ENCODE results near the gene KRT78. TPM values are rescaled to one million over a fixed set of nuclear protein-coding genes. Genes with fewer than 3 reads are reported as not detected.
"Not testable (repeated sequence)": the region's sequence is repeated elsewhere in the genome, so short reads cannot be mapped to it uniquely, and the experiment has no call there.

The KRT78 gene, protein sequence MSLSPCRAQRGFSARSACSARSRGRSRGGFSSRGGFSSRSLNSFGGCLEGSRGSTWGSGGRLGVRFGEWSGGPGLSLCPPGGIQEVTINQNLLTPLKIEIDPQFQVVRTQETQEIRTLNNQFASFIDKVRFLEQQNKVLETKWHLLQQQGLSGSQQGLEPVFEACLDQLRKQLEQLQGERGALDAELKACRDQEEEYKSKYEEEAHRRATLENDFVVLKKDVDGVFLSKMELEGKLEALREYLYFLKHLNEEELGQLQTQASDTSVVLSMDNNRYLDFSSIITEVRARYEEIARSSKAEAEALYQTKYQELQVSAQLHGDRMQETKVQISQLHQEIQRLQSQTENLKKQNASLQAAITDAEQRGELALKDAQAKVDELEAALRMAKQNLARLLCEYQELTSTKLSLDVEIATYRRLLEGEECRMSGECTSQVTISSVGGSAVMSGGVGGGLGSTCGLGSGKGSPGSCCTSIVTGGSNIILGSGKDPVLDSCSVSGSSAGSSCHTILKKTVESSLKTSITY
- not detected for total RNA-seq

DNA sequence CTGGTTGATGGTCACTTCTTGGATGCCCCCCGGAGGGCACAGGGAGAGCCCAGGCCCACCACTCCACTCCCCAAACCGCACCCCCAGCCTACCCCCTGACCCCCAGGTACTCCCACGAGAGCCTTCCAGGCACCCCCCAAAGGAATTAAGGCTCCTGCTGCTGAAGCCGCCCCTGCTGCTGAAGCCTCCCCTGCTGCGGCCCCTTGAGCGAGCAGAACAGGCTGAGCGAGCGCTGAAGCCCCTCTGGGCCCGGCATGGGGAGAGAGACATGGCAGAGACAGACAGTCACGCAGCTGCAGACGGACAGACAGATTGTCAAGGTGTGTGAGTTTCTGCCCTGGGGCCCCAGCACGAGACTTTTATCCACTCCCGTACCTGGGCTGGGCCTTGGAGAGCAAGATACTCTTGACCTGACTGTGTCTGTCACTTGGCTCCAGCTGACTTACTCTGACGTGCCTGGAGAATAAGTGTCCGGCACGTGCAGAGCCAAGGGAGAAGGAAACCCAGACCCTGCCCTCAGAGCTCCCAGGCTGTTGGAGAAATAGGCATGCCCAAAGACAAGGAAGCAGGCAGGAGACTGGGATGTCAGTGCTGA, at the start of gene KRT78:
TSS of gene KRT78 (minus strand) at position 334 of the 595 bp plus-strand sequence. CDS start at position 270, 64 bp downstream.
- Mint-ChIP-seq H3K27me3 (ENCODE audit: low read depth) (no peaks in the 10 kb centered on the region), H3K27ac (no peak within 1 kb of the TSS), H3K9me3 (no peaks in the 10 kb centered on the region), H3K4me3 (no peak within 1 kb of the TSS), H3K36me3 (ENCODE audit: low read depth) (no peaks in the 10 kb centered on the region), H3K4me1 (ENCODE audit: low read depth) (no peaks in the 10 kb centered on the region)
- CTCF ChIA-PET, result no interaction called here
- intact Hi-C loops (cut with micrococcal nuclease), result no loop called here
- no peak for DNase-seq

DNA sequence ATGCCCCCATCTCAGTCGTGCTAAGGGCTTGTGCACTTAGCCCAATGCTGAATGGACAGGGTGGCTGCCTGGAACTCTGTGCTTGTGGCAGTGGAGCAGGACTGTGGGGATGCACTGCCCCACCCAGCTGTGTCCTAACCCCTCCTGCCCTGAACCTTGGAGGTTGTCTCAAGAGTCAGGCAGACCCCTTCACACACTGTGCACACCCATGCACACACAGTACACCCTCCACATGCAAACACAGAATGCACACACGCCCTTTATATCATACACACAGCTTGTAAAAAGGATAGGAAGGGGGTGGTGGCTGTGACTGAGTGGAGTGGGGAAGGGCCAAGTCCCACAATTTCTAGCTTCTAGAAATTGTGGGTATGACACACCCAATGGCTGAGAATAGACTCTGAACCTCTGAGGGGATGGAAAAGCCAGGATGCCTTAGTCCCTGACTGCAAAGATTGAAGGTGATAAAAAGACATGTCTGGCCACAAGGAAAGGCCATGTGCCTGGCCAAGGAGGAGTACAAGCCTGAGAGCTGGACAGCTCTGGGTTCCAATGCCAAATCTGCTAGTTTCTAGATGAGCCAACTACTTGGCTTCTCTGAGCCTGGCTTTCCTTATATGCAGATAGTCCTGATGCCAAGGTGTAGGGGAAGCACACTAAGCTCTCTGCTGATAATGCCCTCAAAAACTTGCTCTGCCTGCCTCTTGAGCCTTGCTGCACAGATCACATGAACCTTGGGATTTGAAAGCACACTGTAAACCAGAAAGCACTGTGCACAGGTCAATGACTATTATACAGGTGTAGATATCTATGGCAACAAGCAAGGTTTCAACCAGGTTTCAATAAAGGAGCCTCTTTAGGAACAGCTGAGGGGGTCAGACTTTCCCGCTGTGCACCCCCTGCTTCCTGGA, 47.7 kb upstream of the KRT78 start:
- Mint-ChIP-seq H3K4me1 (ENCODE audit: low read depth) (no peaks in the 10 kb centered on the region), H3K27ac (no peak overlapping the region), H3K36me3 (ENCODE audit: low read depth) (no peaks in the 10 kb centered on the region), H3K4me3 (no peak overlapping the region), H3K9me3 (no peaks in the 10 kb centered on the region), H3K27me3 (ENCODE audit: low read depth) (no peaks in the 10 kb centered on the region)
- intact Hi-C loops (cut with micrococcal nuclease), result no loop called here
- DNase-seq, result no peak
- CTCF ChIA-PET, result interaction anchor here (0.6 to 3.4 kb wide), 6 partner anchors 11 to 528 kb away, joined by 3 to 29 read pairs (median 4); no protein-coding TSS in a partner anchor

DNA sequence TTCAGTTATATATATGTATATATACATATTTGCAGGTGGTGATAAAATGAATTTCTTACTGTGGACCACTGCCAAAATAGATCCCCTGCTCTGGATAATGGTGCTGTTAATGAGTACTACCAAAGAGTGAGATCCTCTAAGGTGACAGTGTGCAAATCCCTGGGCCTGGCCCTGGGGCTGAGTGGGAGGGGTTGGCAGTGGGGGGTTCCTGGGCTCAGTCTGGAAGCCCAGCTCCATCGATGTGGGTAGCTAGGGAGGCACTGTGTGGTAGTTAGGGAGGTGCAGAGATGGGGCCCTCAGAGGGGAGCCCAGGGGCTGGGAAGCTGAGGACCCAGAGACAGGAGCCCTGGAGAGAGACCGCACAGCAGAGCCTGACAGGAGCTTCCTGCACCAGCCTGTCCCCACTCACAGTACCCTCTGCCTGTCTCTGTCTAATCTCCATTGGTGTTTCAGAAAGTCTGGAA, 47.0 kb upstream of the KRT78 start:
- Mint-ChIP-seq H3K36me3 (ENCODE audit: low read depth) (no peaks in the 10 kb centered on the region), H3K27ac (no peak overlapping the region), H3K4me1 (ENCODE audit: low read depth) (no peaks in the 10 kb centered on the region), H3K9me3 (no peaks in the 10 kb centered on the region), H3K4me3 (no peak overlapping the region), H3K27me3 (ENCODE audit: low read depth) (no peaks in the 10 kb centered on the region)
- CTCF ChIA-PET, result interaction anchor here (0.6 to 3.4 kb wide), 4 partner anchors 11 to 85 kb away, joined by 4 to 29 read pairs (median 6); no protein-coding TSS in a partner anchor
- DNase-seq, result no peak
- intact Hi-C loops (cut with micrococcal nuclease), result no loop called here

DNA sequence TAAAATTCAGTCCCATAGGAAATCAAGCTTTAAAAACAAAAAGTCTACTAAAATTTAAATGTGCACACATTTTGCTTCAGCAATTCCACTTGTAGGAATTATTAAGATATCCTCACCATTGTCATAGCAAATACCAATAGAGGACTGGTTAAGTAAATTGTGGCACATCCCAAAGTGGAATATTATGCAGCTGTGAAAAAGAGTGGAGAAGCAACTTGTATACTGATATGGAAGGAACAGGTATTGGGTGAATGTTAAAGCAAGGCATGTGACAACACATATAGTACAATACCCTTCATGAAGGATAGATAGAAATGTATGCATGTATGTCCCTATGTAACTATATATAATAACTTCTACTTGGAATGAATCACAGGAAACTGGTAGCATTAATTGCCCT, 44.2 kb upstream of the KRT78 start:
- intact Hi-C loops (cut with micrococcal nuclease), result no loop called here
- no peaks in the 10 kb centered on the region for H3K9me3 Mint-ChIP-seq
- no peaks in the 10 kb centered on the region for H3K4me1 Mint-ChIP-seq (ENCODE audit: low read depth)
- H3K27ac Mint-ChIP-seq, result no peak overlapping the region
- no peak overlapping the region for H3K4me3 Mint-ChIP-seq
- DNase-seq, result no peak
- no peaks in the 10 kb centered on the region for H3K36me3 Mint-ChIP-seq (ENCODE audit: low read depth)
- CTCF ChIA-PET, result interaction anchor here (0.9 to 1.8 kb wide), 3 partner anchors 8 to 89 kb away, joined by 5 to 7 read pairs (median 5); no protein-coding TSS in a partner anchor
- H3K27me3 Mint-ChIP-seq (ENCODE audit: low read depth), result no peaks in the 10 kb centered on the region

DNA sequence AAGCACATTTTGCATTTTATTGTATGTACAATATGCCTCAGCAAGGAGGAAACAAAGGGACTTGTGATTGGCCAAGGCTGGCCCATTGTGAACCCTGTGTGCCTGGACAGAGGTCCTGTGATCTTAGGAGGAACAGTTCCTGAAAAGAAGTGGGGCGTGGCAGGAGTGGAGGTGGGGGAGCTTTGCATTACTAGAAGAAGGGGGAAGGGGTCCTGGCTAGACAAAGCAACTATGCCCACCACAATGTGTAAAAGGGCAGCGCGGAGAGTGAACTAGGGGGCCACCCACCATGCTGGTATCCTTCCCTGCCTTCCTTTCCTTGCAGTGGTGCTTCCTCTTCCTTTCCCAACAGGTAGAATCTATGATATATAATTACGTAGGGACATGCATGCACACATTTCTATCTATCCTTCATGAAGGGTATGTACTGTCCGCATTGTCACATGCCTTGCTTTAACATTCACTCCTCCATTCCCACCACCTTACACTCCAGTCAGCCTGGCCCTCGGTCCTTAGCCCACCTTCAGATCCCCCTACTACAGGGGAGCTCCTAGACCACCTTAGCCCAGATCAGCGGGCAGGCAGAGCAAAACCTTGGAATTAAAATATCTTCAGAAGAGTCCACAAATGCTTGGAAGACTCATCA, 43.5 kb upstream of the KRT78 start:
- intact Hi-C loops (cut with micrococcal nuclease), result no loop called here
- no peak for DNase-seq
- Mint-ChIP-seq H3K36me3 (ENCODE audit: low read depth) (no peaks in the 10 kb centered on the region), H3K4me3 (no peak overlapping the region), H3K4me1 (ENCODE audit: low read depth) (no peaks in the 10 kb centered on the region), H3K9me3 (no peaks in the 10 kb centered on the region), H3K27ac (no peak overlapping the region), H3K27me3 (ENCODE audit: low read depth) (no peaks in the 10 kb centered on the region)
- CTCF ChIA-PET, result interaction anchor here (0.9 to 1.8 kb wide), 3 partner anchors 8 to 89 kb away, joined by 5 to 7 read pairs (median 5); no protein-coding TSS in a partner anchor

DNA sequence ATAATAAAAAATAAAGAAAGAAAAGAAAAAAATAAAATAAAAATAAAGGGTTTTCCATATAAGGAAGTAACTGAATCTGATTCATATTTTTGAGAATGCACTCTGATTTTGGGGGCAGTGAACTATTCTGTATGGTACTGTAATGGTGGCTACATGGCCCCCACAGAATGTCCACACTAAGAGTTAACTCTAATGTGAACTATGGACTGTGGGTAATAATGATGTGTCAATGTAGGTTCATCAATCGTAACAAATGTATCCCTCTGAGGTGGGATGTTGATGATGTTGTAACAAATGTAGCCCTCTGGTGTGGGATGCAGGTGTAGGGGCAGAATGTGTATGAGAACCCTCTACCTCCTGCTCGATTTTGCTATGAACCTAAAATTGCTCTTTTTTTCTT, 42.2 kb upstream of the KRT78 start:
- CTCF ChIA-PET, result no interaction called here
- H3K36me3 Mint-ChIP-seq (ENCODE audit: low read depth), result no peaks in the 10 kb centered on the region
- DNase-seq, result no peak
- H3K9me3 Mint-ChIP-seq, result no peaks in the 10 kb centered on the region
- H3K4me3 Mint-ChIP-seq, result no peak overlapping the region
- no peaks in the 10 kb centered on the region for H3K27me3 Mint-ChIP-seq (ENCODE audit: low read depth)
- H3K27ac Mint-ChIP-seq, result no peak overlapping the region
- no peaks in the 10 kb centered on the region for H3K4me1 Mint-ChIP-seq (ENCODE audit: low read depth)
- intact Hi-C loops (cut with micrococcal nuclease), result no loop called here

DNA sequence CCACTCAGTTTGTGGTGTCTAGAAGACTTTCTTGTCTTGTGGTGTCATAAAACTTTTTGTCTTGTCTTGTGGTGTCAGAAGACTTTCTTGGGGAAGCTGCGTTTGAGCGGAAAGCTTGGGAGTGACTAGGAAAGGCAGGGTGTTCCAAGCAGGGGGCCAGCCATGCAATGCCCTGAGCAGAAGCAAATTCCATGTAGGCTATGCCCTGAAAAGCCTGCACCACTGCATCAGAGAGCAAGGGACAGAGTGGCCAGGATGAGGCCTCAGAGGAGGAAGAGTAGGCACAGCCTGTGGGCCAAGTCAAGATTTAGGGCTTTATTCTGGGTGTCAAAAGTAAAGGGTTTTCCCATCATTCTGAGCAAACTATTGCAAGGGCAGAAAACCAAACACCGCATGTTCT, 41.6 kb upstream of the KRT78 start:
- DNase-seq, result no peak
- intact Hi-C loops (cut with micrococcal nuclease), result no loop called here
- Mint-ChIP-seq H3K4me1 (ENCODE audit: low read depth) (no peaks in the 10 kb centered on the region), H3K36me3 (ENCODE audit: low read depth) (no peaks in the 10 kb centered on the region), H3K4me3 (no peak overlapping the region), H3K9me3 (no peaks in the 10 kb centered on the region), H3K27ac (no peak overlapping the region), H3K27me3 (ENCODE audit: low read depth) (no peaks in the 10 kb centered on the region)
- CTCF ChIA-PET, result interaction anchor here (2.2 to 3.5 kb wide), 2 partner anchors 11 to 90 kb away, joined by 8 to 39 read pairs; no protein-coding TSS in a partner anchor

DNA sequence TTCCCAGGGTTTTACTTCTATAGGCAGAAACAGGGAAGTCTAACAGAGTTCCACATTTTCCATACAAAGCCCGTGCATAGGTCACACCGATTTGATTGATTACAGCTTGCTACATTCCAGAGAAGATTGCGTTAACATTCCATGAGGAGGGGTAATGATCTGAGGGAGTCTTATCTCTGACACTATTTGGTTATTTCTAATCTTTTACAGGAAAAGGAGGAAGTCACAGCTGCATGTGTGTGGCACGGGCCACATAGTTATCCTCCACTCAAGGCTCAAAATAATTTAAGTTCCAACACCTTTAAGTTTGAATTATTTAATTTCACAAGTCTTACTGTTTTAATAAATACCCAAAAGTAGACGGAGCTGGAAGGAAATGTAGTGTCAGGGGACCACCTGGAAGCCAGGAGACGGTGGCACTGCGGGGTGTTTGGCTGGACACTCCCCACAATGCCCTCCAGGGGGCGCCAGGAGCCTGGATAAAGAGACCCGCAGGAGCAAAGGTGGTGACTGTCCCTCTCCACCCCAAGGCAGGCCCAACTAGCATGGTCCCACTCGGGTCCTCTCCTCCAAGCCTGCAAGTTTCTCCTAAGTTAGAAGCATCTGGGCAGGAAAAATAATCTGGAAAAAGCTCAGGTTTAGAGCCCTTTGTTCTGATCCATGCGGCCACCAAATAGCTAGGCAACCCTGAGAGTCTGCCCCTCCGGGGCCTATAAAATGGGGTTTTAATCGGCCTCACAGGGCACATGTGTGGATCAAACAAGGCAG, 35.9 kb upstream of the KRT78 start:
- intact Hi-C loops (cut with micrococcal nuclease), result loop anchor here (1.0 kb wide), 1 partner anchor 97 kb away; no protein-coding TSS in a partner anchor
- H3K4me3 Mint-ChIP-seq, result no peak overlapping the region
- peak; percentile 89 for DNase-seq
- H3K36me3 Mint-ChIP-seq (ENCODE audit: low read depth), result no peaks in the 10 kb centered on the region
- H3K4me1 Mint-ChIP-seq (ENCODE audit: low read depth), result peaks cover 5% of the 10 kb centered on the region
- H3K9me3 Mint-ChIP-seq, result no peaks in the 10 kb centered on the region
- H3K27me3 Mint-ChIP-seq (ENCODE audit: low read depth), result no peaks in the 10 kb centered on the region
- H3K27ac Mint-ChIP-seq, result no peak overlapping the region
- CTCF ChIA-PET, result interaction anchor here (0.6 to 8.6 kb wide), 61 partner anchors 9 to 573 kb away, joined by 3 to 369 read pairs (median 5); partner anchors contain the start of genes EIF4B, KRT18 and KRT8

DNA sequence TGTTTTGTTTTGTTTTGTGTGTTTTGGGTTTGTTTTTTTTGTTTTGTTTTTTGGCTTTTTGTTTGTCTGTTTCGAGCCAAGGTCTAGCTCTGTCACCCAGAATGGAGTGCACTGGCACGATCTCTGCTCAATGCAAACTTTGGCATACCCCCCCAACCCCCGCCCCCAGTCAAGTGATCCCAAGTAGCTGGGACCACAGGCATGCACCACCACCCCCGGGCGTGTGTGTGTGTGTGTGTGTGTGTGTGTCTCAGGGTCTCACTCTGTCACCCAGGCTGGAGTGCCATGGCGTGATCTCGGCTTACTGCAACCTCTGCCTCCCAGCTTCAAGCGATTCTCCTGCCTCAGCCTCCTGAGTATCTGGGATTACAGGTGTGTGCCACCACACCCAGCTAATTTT, 31.7 kb upstream of the KRT78 start:
- intact Hi-C loops (cut with micrococcal nuclease); H3K4me1 Mint-ChIP-seq (ENCODE audit: low read depth); H3K9me3 Mint-ChIP-seq; H3K27ac Mint-ChIP-seq; H3K36me3 Mint-ChIP-seq (ENCODE audit: low read depth); H3K4me3 Mint-ChIP-seq; DNase-seq; H3K27me3 Mint-ChIP-seq (ENCODE audit: low read depth): not testable (repeated sequence)
- CTCF ChIA-PET, result interaction anchor here (0.7 to 8.6 kb wide), 57 partner anchors 9 to 829 kb away, joined by 3 to 369 read pairs (median 5); partner anchors contain the start of genes KRT1, KRT18, KRT73 and KRT74

DNA sequence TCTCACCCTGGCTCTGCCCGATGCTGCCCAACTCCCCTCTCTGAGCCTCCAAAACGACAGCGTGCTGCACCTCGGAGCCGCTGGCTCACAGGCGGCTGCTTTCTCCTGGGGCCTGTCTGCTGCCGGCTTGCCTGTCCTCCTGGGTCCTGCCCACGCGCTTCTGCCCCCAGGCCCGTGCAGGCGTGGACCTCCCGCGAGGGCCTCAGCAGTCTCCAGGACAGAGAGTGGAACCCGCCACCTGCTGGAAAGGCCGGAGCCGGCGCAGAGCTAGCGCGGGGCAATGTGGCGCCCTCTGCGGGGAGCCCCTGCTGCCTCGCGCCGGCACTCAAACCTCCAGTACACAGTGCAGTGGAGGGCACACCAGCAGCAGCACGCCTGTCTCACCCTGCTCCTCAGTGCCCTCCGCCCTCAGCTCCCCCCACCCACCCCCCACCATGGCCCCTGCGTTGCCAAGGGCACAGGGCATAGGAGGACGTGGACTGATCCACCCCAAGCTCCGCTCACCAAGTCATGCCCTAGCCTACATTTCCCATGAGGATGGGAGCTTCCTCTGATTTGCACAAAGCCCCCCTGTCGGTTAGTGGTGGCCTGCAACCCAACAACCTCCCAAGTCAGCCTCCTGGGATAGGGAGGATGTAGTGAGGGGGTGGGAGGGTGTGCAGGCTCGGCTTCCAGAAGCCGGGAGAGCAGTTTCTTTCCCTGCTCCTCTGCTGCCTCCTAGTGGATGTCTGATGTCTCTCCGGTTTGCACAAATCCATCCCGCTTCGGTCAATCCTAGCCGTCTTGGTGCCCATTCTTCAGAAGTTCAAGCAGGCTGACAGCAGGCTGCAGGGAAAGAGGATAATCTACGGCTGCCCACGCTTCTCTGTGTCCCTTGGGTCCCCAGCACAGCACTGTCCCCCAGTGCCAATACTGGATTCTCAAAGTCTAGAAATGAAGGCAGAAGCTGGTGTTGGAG, 30.9 kb upstream of the KRT78 start:
- CTCF ChIA-PET, result interaction anchor here (0.6 to 8.6 kb wide), 97 partner anchors 8 to 828 kb away, joined by 3 to 369 read pairs (median 4); partner anchors contain the start of genes KRT1, KRT18, KRT2 and KRT73
- H3K27me3 Mint-ChIP-seq (ENCODE audit: low read depth), result no peaks in the 10 kb centered on the region
- peaks cover 7% of the 10 kb centered on the region for H3K4me1 Mint-ChIP-seq (ENCODE audit: low read depth)
- H3K4me3 Mint-ChIP-seq, result peak overlapping the region; percentile 69
- no peaks in the 10 kb centered on the region for H3K36me3 Mint-ChIP-seq (ENCODE audit: low read depth)
- no peak overlapping the region for H3K27ac Mint-ChIP-seq
- intact Hi-C loops (cut with micrococcal nuclease), result loop anchor here (1.0 to 2.0 kb wide), 3 partner anchors 296 to 723 kb away; no protein-coding TSS in a partner anchor
- peak; percentile 84 for DNase-seq
- H3K9me3 Mint-ChIP-seq, result no peaks in the 10 kb centered on the region

All from activated naive CD4-positive, alpha-beta T cell treated with anti-CD3 and anti-CD28 coated beads for 36 hours (primary cell).